NCI-H526 (cell line): ENCODE measurements around the gene BRPF3.
A peak's percentile ranks its signal among the peaks of the same experiment; 100 is the strongest.

Source experiments
- DNase-seq, 2 experiments: peaks; one replicate each; lab custom pipeline; 2025; lab: John Stamatoyannopoulos, UW

Gene BRPF3

GRCh38 chr6:36269834-36270705 is 73.5 kb downstream of the BRPF3 start, which contains the start of gene PNPLA1:
PNPLA1 (plus strand) TSS chr6:36270060; CDS start chr6:36270460, 400 bp downstream.
- peak in 1 of 2 experiments; percentile 30 for DNase-seq

GRCh38 chr6:36272234-36272633 is 75.7 kb downstream of the BRPF3 start:
- no peak for DNase-seq

- no peak for DNase-seq
Observed at GRCh38 chr6:36273067-36273466, 76.5 kb downstream of the BRPF3 start.

GRCh38 chr6:36273802-36274514 is 77.4 kb downstream of the BRPF3 start:
- DNase-seq = no peak

- no peak for DNase-seq
Observed at GRCh38 chr6:36276581-36277536, 80.3 kb downstream of the BRPF3 start.

GRCh38 chr6:36277946-36278470 is 81.5 kb downstream of the BRPF3 start:
- DNase-seq = no peak

- DNase-seq = no peak
Observed at GRCh38 chr6:36280467-36280866, 83.9 kb downstream of the BRPF3 start.

- no peak for DNase-seq
Observed at GRCh38 chr6:36280983-36281382, 84.4 kb downstream of the BRPF3 start.
